ENCODE data around the gene HSCB.
A peak's percentile ranks its signal among the peaks of the same experiment; 100 is the strongest.
"Not testable (repeated sequence)": the region's sequence is repeated elsewhere in the genome, so short reads cannot be mapped to it uniquely, and the experiment has no call there.

Gene HSCB

GRCh38 chr22:28799606-28800307 is 57.9 kb downstream of the HSCB start:
- in situ Hi-C loops (cut with HindIII; ENCODE audit: low pct_unique_long_range_greater_than_20kb, low sequenced_read_pairs), result no loop called here
- TF ChIP-seq JUND (IDR thresholded peaks at IDR 0.05; ENCODE audit: low read depth), result 0 out of 2 replicates have a peak, but pooled peaks have one; percentile 1

GRCh38 chr22:28800308-28801041 is 58.6 kb downstream of the HSCB start, which contains the start of gene XBP1:
Gene XBP1 (minus strand): TSS chr22:28800569.
- no peak for TF ChIP-seq JUND (IDR thresholded peaks at IDR 0.05; ENCODE audit: low read depth)
- peak; percentile 88 to 96 for DNase-seq (ENCODE audit: low read depth in 1 of 2, low spot score in 1 of 2)
- in situ Hi-C loops (cut with HindIII; ENCODE audit: low pct_unique_long_range_greater_than_20kb, low sequenced_read_pairs), result no loop called here

More at GRCh38 chr22:28799606-28800307, 57.9 kb downstream of the HSCB start:
- no peak for DNase-seq (ENCODE audit: low read depth in 1 of 2, low spot score in 1 of 2)

- in situ Hi-C loops (cut with HindIII; ENCODE audit: low pct_unique_long_range_greater_than_20kb, low sequenced_read_pairs), result no loop called here
- no peak for TF ChIP-seq JUND (IDR thresholded peaks at IDR 0.05; ENCODE audit: low read depth)
- peak in 1 of 2 experiments; percentile 95 for DNase-seq (ENCODE audit: low read depth in 1 of 2, low spot score in 1 of 2)
Observed at GRCh38 chr22:28801845-28802594, 60.2 kb downstream of the HSCB start.

GRCh38 chr22:28802595-28803123 is 60.8 kb downstream of the HSCB start:
- in situ Hi-C loops (cut with HindIII; ENCODE audit: low pct_unique_long_range_greater_than_20kb, low sequenced_read_pairs), result no loop called here
- no peak for TF ChIP-seq JUND (IDR thresholded peaks at IDR 0.05; ENCODE audit: low read depth)
- peak in 1 of 2 experiments; percentile 57 for DNase-seq (ENCODE audit: low read depth in 1 of 2, low spot score in 1 of 2)

- in situ Hi-C loops (cut with HindIII; ENCODE audit: low pct_unique_long_range_greater_than_20kb, low sequenced_read_pairs), result not testable (repeated sequence)
- DNase-seq (ENCODE audit: low read depth in 1 of 2, low spot score in 1 of 2), result peak in 1 of 2 experiments; percentile 73
Observed at GRCh38 chr22:28805426-28805825, 63.6 kb downstream of the HSCB start.

Measured in T47D (cell line).